Neuronal stem cell (in vitro differentiated cells): ENCODE data around the gene SLC25A45.

Experiments
- DNase-seq: peaks from one replicate; pipeline ENCODE4 v3.0.0-alpha.2; 2013; ENCODE audit warnings: low spot score
- H2AFZ ChIP-seq: one replicate; pipeline ENCODE4 v1.6.1; 2013; ENCODE audit warnings: mild to moderate bottlenecking, low read length, inconsistent platforms
- H2AK5ac ChIP-seq: 2 replicates; pipeline ENCODE4 v1.6.1; 2013; ENCODE audit warnings: low read depth, mild to moderate bottlenecking, inconsistent platforms, low read length, moderate library complexity, mixed read lengths
- H2BK120ac ChIP-seq: 2 replicates; pipeline ENCODE4 v1.6.1; 2013; ENCODE audit warnings: low read depth, mild to moderate bottlenecking, inconsistent platforms, low read length, moderate library complexity, mixed read lengths
- H2BK12ac ChIP-seq: one replicate; pipeline ENCODE4 v1.6.1; 2013; ENCODE audit warnings: low read length, inconsistent platforms
- H2BK15ac ChIP-seq: 2 replicates; pipeline ENCODE4 v1.6.1; 2013; ENCODE audit warnings: mild to moderate bottlenecking, low read length, inconsistent platforms, mixed read lengths
- H2BK5ac ChIP-seq: one replicate; pipeline ENCODE4 v1.6.1; 2013; ENCODE audit warnings: inconsistent platforms, mild to moderate bottlenecking, low read length, moderate library complexity
- H3K14ac ChIP-seq: one replicate; pipeline ENCODE4 v1.6.1; 2013; ENCODE audit warnings: low read length, inconsistent platforms
- H3K18ac ChIP-seq: 2 replicates; pipeline ENCODE4 v1.6.1; 2013; ENCODE audit warnings: low read length, inconsistent platforms
- H3K23ac ChIP-seq: 2 replicates; pipeline ENCODE4 v1.6.1; 2013; ENCODE audit warnings: low read depth, mild to moderate bottlenecking, mixed read lengths, low read length, inconsistent platforms; ENCODE audit not compliant: poor library complexity
- H3K27ac ChIP-seq: replicated peaks from 3 replicates; pipeline ENCODE4 v1.5.1; 2013; ENCODE audit warnings: low read length, inconsistent platforms
- H3K27me3 ChIP-seq, 3 experiments: 2 replicates each; pipeline ENCODE4 v1.6.1; 2013; ENCODE audit warnings: low read length in 3 of 3, mild to moderate bottlenecking in 2 of 3, inconsistent platforms in 1 of 3, low read depth in 1 of 3, mixed read lengths in 1 of 3, moderate library complexity in 1 of 3; ENCODE audit not compliant: control insufficient read depth in 3 of 3, insufficient read depth in 3 of 3
- H3K36me3 ChIP-seq, 2 donors: replicated peaks in 1 of 2; 2 replicates each; pipeline ENCODE4 v1.6.1; 2013; ENCODE audit warnings: low read length in 2 of 2; ENCODE audit not compliant: control insufficient read depth in 2 of 2, insufficient read depth in 2 of 2
- H3K4ac ChIP-seq: 2 replicates; pipeline ENCODE4 v1.6.1; 2013; ENCODE audit warnings: inconsistent platforms, mild to moderate bottlenecking, low read length, moderate library complexity
- H3K4me1 ChIP-seq, 2 donors: 1 replicate in 1 of 2; 2 replicates in 1 of 2; pipeline ENCODE4 v1.6.1; 2013; ENCODE audit warnings: low read length in 2 of 2, low read depth in 1 of 2; ENCODE audit not compliant: control insufficient read depth in 2 of 2, insufficient read depth in 1 of 2
- H3K4me2 ChIP-seq: one replicate; pipeline ENCODE4 v1.6.1; 2013; ENCODE audit warnings: mild to moderate bottlenecking, low read length, inconsistent platforms; ENCODE audit not compliant: insufficient read depth, poor library complexity, severe bottlenecking
- H3K4me3 ChIP-seq, 2 donors: 2 replicates each; pipeline ENCODE4 v1.5.1; 2013; ENCODE audit warnings: low read length in 2 of 2, mild to moderate bottlenecking in 2 of 2, inconsistent platforms in 1 of 2, moderate library complexity in 1 of 2
- H3K79me1 ChIP-seq: one replicate; pipeline ENCODE4 v1.6.1; 2013; ENCODE audit warnings: low read depth, mild to moderate bottlenecking, inconsistent platforms, low read length, moderate library complexity
- H3K9ac ChIP-seq: one replicate; pipeline ENCODE4 v1.6.1; 2013; ENCODE audit warnings: mild to moderate bottlenecking, low read depth, low read length, inconsistent platforms; ENCODE audit not compliant: poor library complexity
- H3K9me3 ChIP-seq, 2 donors: replicated peaks in 1 of 2; 2 replicates each; pipeline versions ENCODE3 to v1.6.1; 2013; ENCODE audit warnings: low read length in 2 of 2, mild to moderate bottlenecking in 2 of 2, inconsistent platforms in 1 of 2, low read depth in 1 of 2, mixed read lengths in 1 of 2, moderate library complexity in 1 of 2; ENCODE audit not compliant: control insufficient read depth in 2 of 2, insufficient read depth in 1 of 2
- H4K8ac ChIP-seq: one replicate; pipeline ENCODE4 v1.6.1; 2013; ENCODE audit warnings: low read depth, mild to moderate bottlenecking, inconsistent platforms, low read length, moderate library complexity
- H4K91ac ChIP-seq: one replicate; pipeline ENCODE4 v1.6.1; 2013; ENCODE audit warnings: low read length, low read depth, mild to moderate bottlenecking, inconsistent platforms; ENCODE audit not compliant: poor library complexity
- WGBS, 2 donors: extraction: QIAGEN DNeasy Blood & Tissue Kit; methylation state at CpG; one replicate each; pipeline ENCODE4 v1.1.7; 2013; ENCODE audit warnings: missing lambda C conversion rate in 2 of 2, mixed read lengths in 1 of 2; ENCODE audit not compliant: insufficient read length in 2 of 2, insufficient replicate concordance in 1 of 2; ENCODE audit errors: extremely low coverage in 2 of 2; 5-methylcytosine and 5-hydroxymethylcytosine counted together

Gene SLC25A45

GRCh38 chr11:65401803-65402248 is 19.4 kb upstream of the SLC25A45 start:
- Histone ChIP-seq H4K8ac (no peak overlapping the region), H3K4me2 (no peak overlapping the region), H3K36me3 (peaks cover 17 to 52% of the 10 kb centered on the region in 2 donors), H3K18ac (no peak overlapping the region), H3K27ac (no peak overlapping the region), H3K27me3 (no peaks in the 10 kb centered on the region), H3K4ac (no peak overlapping the region), H3K23ac (no peak overlapping the region), H2BK15ac (no peak overlapping the region), H3K4me3 (no peak overlapping the region), H2BK12ac (no peak overlapping the region), H3K9me3 (no peaks in the 10 kb centered on the region), H3K79me1 (peaks cover 8% of the 10 kb centered on the region), H2AK5ac (no peak overlapping the region), H2BK5ac (no peak overlapping the region), H4K91ac (no peak overlapping the region), H3K9ac (no peak overlapping the region), H3K4me1 (peaks cover 0 to 2% of the 10 kb centered on the region in 2 donors), H2AFZ (no peak overlapping the region), H2BK120ac (no peak overlapping the region), H3K14ac (no peak overlapping the region)
- no peak for DNase-seq
- no CpG with 5 or more reads among the region's 10 CpGs for WGBS, 2 donors

GRCh38 chr11:65401073-65401802 is 18.8 kb upstream of the SLC25A45 start:
- no peak overlapping the region for H3K9ac ChIP-seq

GRCh38 chr11:65400307-65401072 is 18.0 kb upstream of the SLC25A45 start:
- no peak for DNase-seq
- Histone ChIP-seq H4K91ac (no peak overlapping the region), H3K36me3 (peaks cover 14 to 43% of the 10 kb centered on the region in 2 donors), H4K8ac (no peak overlapping the region), H3K27ac (no peak overlapping the region), H3K4me3 (no peak overlapping the region), H2AK5ac (no peak overlapping the region), H3K18ac (no peak overlapping the region), H2BK15ac (no peak overlapping the region), H3K9me3 (no peaks in the 10 kb centered on the region), H2AFZ (no peak overlapping the region), H3K23ac (no peak overlapping the region), H3K4ac (no peak overlapping the region), H3K4me1 (peaks cover 0 to 2% of the 10 kb centered on the region in 2 donors), H2BK12ac (peak overlapping the region; percentile 22), H2BK120ac (no peak overlapping the region), H2BK5ac (no peak overlapping the region), H3K14ac (peak overlapping the region; percentile 76), H3K9ac (no peak overlapping the region), H3K79me1 (peaks cover 8% of the 10 kb centered on the region), H3K4me2 (no peak overlapping the region), H3K27me3 (no peaks in the 10 kb centered on the region)
- WGBS, 2 donors, result no CpG with 5 or more reads among the region's 17 CpGs

More at GRCh38 chr11:65401073-65401802, 18.8 kb upstream of the SLC25A45 start:
- no peak overlapping the region for H3K23ac ChIP-seq
- H3K79me1 ChIP-seq, result peaks cover 8% of the 10 kb centered on the region
- H3K9me3 ChIP-seq, result no peaks in the 10 kb centered on the region
- peaks cover 0 to 2% of the 10 kb centered on the region in 2 donors for H3K4me1 ChIP-seq
- peaks cover 17 to 47% of the 10 kb centered on the region in 2 donors for H3K36me3 ChIP-seq
- no peaks in the 10 kb centered on the region for H3K27me3 ChIP-seq
- H3K18ac ChIP-seq, result peak overlapping the region; percentile 48
- H2BK12ac ChIP-seq, result peak overlapping the region; percentile 22
- no peak overlapping the region for H3K4me2 ChIP-seq
- DNase-seq, result no peak
- no peak overlapping the region for H4K91ac ChIP-seq
- H3K14ac ChIP-seq, result peak overlapping the region; percentile 31
- H3K4ac ChIP-seq, result no peak overlapping the region
- H2BK15ac ChIP-seq, result no peak overlapping the region
- H3K27ac ChIP-seq, result no peak overlapping the region
- H4K8ac ChIP-seq, result no peak overlapping the region
- H2BK5ac ChIP-seq, result no peak overlapping the region
- no peak overlapping the region for H2AFZ ChIP-seq
- H2AK5ac ChIP-seq, result no peak overlapping the region
- H3K4me3 ChIP-seq, result no peak overlapping the region
- WGBS, 2 donors, result no CpG with 5 or more reads among the region's 16 CpGs
- H2BK120ac ChIP-seq, result no peak overlapping the region

GRCh38 chr11:65399845-65400244 is 17.4 kb upstream of the SLC25A45 start:
- peaks cover 0 to 2% of the 10 kb centered on the region in 2 donors for H3K4me1 ChIP-seq
- no peak overlapping the region for H3K4ac ChIP-seq
- H3K4me3 ChIP-seq, result no peak overlapping the region
- no peak overlapping the region for H2BK15ac ChIP-seq
- peaks cover 8% of the 10 kb centered on the region for H3K79me1 ChIP-seq
- peak overlapping the region; percentile 76 for H3K14ac ChIP-seq
- WGBS, 2 donors, result no CpG with 5 or more reads among the region's 10 CpGs
- H2BK120ac ChIP-seq, result no peak overlapping the region
- no peak overlapping the region for H2AK5ac ChIP-seq
- H3K27me3 ChIP-seq, result no peaks in the 10 kb centered on the region
- peaks cover 12 to 39% of the 10 kb centered on the region in 2 donors for H3K36me3 ChIP-seq
- no peak overlapping the region for H3K27ac ChIP-seq
- H3K18ac ChIP-seq, result no peak overlapping the region
- no peak overlapping the region for H3K9ac ChIP-seq
- no peak for DNase-seq
- H3K4me2 ChIP-seq, result no peak overlapping the region
- H2AFZ ChIP-seq, result no peak overlapping the region
- H3K9me3 ChIP-seq, result no peaks in the 10 kb centered on the region
- peak overlapping the region; percentile 55 for H3K23ac ChIP-seq
- H2BK5ac ChIP-seq, result no peak overlapping the region
- H2BK12ac ChIP-seq, result no peak overlapping the region
- H4K91ac ChIP-seq, result no peak overlapping the region
- no peak overlapping the region for H4K8ac ChIP-seq
